Retina (tissue), 1 donor: Measurements from ENCODE around the gene INSYN2B.

Experiments
- DNase-seq: peaks from one replicate; pipeline ENCODE4 v3.0.0-alpha.2; 2016

Gene INSYN2B

DNA sequence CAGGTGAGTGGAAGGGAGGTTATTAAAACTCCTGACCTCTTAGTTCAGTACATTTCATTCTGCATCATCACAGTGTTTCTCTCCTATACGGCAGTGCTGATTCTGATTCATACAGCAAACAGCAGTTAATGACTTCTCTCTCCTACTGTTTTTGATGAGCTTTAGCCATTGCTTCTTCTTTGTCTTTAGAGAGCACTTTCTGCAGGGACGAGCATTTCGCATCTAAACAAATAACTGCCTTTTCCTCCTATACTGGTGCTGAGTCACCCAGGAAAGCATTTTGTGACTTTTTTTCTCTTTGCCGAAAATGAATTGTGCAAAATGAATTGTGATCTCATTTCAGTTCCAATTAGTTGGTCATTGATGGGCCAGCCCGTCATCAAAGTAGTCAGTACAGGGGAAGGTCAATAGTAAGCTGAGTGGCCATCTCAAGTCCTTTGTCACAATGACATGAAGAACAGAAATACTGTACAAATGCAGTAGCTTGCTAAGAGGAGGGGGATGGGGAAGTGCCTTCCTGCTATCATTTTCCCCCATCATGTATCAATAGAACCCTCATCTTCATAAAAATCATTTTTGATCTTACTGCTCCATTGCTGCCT is 98.5 kb downstream of the INSYN2B start:
- no peak for DNase-seq

DNA sequence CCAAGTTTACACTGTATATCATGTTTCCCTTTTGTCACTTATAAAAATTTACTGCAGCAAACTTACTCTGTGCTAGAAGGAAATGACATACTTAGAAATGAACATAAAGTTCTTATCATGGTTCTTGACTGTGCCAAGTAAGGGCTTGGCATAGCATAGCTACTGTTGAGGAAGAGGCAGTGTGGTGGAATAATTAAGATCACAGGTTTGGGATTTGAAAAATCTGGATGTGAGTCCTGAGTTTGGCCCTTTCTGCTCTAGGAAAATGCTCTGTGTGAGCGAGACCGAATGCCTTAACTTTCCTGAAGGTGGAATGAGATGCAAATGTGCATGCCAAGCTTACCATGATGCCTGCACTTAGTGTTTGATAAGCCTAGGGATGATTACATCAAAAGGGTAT is 99.5 kb downstream of the INSYN2B start:
- DNase-seq = no peak

DNA sequence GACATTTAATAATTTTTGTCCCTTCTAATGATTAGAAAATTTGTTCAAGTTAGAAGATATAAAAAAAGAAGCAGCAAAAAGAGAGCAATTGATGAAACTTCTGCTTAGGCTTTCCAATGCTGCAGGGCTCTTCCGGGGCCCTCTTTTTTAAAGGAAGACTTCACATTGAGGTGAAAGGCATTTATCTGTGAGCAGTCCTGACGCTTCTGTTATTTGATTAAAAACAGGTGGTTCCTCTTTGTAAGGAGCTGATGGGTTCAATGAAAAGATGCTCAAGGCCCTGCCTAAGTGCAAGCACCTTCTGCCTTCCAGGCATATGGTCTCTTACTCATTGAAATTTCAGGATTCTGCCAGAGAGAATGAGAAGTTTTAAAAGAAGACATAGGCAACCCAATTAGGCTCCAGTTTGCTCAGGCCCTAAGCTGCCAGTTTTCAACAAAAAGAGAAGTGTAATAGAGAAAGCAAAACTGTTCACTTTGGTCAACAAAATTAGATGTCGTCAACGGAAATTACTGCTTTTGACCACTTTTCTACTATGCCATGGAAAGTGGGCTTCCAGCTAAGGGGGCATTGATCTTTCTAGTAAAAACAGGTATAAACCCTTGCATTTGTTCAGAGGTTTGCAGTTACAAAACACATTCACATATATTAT is 100.2 kb downstream of the INSYN2B start:
- DNase-seq = no peak

- DNase-seq = no peak
Observed at GRCh38 chr5:169876386-169876785, 103.9 kb downstream of the INSYN2B start.

DNA sequence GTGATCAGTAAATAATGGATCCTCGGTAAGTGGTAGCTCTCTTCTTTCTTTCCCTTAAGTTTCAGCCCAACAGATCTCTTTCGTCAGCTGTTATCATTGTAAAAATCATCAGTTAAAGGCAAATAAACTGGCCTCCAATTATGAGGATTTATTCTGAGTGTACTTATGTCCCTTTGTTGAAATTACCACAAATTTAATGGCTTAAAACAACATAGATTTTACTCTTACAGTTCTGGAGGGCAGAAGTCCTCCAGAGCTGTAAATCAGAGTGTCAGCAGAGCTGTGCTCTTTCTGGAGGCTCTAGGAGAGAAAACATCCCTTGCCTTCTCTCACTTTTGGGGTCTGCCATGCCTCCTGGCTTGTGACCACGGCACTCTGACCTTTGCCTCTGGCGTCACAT is 104.6 kb downstream of the INSYN2B start:
- DNase-seq = no peak

DNA sequence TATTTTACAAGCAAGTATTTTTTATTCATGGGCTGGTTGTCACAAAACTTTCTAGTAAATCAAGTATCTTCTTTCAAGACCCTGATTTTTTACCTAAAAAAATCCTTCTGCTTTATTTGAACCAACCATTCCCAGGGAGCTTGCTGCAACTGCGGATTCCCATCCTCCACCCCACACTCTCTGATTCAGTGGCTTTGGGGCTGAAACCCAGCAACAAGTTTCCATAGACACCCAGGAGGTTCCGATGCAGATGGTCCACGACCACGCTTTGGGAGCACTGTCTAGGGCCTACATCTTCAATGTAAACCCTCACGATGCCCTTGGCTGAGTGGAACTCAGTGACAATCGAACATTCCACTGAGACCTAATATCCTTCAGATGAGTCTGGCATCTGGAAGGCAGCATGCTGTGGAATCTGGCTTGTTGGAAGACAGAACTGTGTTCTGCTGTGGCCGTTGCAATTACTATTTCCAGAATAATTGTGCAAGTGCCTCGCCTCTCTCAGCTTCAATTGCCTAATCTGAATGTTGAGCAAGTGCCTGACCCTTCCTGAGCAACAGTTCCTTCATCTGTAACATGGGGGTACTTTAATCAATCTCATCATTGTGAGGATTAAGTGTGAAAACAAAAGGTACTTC is 105.1 kb downstream of the INSYN2B start:
- no peak for DNase-seq

DNA sequence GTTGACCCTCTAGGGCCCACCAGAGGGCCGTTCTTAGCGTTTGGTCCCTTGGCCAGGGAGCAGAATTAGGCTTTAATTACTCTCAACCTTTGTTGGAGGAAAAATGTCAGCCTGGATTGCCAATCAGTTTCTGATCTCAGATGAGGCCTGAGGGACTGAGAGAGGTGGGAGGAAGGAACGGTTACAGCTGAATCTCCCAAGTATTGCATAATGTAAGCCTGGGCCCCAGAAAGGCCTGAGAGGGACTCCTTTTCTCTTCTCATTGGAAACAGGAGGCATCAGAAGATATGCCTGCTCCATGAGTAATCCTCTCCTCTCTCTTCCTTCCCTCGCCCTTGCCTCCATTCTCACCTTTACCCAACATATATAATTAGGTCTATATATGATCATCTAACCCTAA is 105.7 kb downstream of the INSYN2B start:
- no peak for DNase-seq

GRCh38 chr5:169873642-169874041 is 106.7 kb downstream of the INSYN2B start:
- peak; percentile 35 for DNase-seq

DNA sequence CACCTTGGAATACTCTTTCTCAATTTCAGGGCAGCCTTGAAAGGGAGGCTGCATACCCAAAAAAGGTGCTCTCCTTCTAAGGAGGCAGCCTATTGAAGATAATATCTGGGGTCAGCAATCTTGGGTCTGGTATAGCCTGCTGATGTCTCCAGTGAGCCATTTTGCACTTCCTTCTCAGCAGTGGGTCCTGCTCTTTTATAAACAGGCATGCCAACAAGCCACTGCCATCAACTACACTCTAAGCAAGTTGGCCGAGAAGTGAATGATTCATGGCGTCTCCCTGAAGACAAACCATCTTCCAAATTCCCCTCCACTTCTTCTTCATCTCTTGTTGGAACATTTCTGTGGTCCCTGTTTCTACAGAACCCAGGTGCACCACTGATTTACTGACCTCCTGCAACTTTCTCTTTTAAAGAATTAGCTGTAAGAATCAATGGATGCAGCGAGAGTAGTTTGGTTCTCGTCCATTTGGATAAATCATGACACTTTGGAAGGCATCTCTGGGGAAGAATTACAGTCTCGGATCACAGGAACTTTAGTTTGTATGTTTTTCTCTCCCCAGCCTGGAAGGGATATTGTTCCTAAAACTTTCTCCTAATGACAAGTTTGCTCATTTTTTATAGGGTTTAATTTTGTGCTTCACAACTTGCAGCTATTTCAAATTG is 108.3 kb downstream of the INSYN2B start:
- DNase-seq = no peak

DNA sequence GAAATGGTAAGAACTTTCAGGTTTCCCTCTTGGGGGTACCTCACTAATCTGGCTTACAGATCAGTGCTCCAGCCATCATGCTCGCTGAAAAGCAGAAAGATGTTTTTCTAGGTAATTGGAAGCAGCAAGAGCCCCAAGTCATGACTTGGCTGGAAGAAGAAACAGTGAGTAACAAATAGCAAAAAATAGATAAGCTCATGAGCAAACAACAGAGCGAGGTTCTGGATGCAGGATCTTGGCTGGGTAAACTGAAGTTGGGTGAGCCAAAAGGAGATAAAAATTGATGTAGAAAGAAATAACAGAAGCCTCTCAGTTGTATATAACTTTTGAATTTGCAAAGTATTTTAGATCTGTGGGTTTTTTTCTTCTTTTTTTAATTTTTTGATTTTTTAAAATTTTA is 110.1 kb downstream of the INSYN2B start:
- no peak for DNase-seq

DNA sequence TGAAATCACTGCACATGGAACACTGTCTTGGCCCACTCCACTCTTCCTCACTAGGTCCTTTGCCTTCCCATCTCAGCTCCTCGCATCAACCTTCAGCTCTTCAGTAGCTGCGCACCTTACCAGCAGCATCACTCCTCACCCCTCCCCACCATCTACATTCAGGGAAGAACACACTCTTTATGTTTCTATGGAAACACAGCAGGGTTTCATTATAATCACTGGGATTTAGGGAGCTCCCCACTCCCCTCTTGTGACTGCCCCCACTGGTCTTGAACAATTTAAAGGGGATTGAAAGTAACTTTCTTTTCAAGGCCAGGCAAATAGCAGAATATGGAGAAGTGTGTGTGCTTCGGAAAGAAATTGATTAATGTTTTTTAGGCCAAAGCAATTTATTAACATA is 111.2 kb downstream of the INSYN2B start:
- no peak for DNase-seq

- no peak for DNase-seq
Observed at GRCh38 chr5:169867347-169867746, 112.9 kb downstream of the INSYN2B start.

DNA sequence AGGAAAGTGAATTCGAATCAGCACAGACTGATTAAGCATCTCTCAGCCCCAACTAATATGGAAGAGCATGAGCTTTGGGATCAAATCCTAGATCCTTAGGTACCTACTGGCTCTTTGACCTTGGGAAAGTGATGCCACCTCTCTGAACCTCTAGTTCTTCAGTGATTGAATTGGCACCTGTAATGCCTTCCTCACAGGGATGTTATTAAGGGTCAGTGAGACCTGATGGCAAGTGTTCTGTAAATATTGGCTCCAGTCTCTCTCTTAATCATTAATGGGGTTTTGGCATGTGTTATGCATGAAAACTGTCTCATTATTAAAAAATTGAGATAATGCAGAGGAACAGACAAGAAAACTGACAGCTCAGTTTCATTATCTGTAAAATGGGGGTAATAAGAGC is 115.8 kb downstream of the INSYN2B start:
- no peak for DNase-seq

GRCh38 chr5:169862391-169862811 is 117.9 kb downstream of the INSYN2B start:
- no peak for DNase-seq

DNA sequence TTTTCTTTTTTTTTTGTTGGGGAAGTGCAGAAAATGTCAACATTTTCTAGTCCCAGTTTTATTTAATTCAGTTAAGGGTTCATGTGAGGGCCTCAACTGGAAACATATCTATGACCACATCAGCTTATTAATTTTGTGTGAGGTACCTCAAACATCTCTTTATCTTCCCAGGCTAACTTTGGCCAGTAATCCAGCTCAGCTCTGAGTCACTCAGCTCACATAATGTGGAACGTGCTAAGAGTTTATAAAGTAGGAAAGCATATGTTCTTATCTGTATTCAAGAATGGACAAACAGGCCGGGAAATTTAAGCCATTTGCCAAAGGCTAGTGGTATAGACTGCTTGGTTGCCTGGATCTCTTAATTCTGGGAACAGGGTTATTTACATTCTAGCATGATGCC is 118.4 kb downstream of the INSYN2B start:
- DNase-seq = no peak

DNA sequence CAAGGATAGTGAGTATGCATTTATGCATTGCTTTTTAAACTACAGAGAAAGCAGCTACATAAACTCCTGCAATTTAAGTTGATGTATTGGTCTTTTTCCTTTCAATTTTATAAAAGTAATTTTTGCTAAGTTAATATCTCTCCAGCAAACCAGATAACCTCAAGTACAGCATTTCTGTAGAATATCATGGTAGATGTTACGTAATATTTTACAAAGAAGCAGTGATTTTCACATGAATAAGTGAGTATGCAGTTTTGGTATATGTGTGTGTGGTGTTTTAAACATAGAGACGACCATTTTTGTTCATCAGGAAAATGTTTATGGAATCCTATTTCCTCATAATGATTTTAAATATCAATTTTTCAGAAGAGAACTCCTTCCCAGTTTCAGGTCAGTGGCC is 118.9 kb downstream of the INSYN2B start:
- DNase-seq = no peak

- DNase-seq = no peak
Observed at GRCh38 chr5:169860585-169860984, 119.7 kb downstream of the INSYN2B start.

DNA sequence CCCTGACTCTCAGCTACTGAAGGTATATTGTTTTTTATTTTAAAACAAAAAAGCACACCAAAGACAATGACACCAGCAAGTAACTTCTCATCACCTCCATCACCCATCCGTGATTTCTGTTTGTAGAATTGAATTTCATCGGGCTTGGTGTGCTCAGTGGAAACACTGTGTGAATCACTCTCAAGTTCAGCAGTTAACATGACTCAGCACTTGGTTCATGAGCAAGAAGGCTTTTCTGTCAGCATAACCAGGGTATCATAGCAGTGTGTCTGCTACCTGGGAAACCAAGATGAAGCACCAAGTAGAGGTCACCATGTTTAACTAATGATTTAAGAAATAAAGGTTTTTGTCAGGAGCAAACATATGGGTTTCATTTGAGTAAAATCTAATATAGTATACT is 123.7 kb downstream of the INSYN2B start:
- DNase-seq = no peak

DNA sequence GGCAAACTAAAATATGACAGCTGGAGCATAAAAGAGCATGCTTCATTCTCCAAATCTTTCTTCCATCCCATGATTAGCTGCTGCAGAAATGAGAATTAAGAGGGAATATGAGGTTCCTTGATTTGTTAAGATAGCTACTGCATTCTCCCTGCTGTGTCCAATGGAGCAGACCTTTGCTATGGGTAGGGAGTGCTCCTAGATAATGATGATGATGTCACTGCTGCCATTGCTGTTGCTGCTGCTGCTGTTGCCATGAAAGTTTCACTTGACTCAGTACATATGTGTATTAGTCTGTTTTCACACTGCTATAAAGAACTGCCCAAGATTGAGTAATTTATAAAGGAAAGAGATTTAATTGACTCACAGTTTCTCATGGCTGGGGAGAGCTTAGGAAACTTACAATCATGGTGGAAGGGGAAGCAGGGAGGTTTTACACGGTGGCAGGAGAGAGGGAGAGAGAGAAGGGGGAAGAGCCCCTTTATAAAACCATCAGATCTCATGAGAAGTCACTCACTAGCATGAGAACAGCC is 128.9 kb downstream of the INSYN2B start:
- DNase-seq = no peak

DNA sequence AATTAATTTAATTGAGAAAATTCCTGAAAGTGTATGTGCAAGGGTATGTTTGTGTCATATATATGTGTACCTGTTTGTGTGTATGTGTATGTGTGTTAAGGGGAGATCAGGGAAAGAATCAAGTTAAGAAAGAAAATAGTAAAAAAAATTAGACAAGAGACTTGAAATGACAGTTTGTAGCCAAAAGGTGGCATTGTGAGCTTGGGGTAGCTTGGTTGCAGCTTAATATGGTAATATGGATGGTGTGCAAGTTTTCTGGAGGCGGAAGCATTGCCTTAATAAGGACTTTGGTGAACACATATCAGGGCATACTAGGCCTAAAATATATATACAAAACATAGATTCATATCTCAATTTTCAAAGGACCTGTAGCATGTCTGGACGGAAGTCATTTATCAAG is 129.9 kb downstream of the INSYN2B start:
- no peak for DNase-seq

DNA sequence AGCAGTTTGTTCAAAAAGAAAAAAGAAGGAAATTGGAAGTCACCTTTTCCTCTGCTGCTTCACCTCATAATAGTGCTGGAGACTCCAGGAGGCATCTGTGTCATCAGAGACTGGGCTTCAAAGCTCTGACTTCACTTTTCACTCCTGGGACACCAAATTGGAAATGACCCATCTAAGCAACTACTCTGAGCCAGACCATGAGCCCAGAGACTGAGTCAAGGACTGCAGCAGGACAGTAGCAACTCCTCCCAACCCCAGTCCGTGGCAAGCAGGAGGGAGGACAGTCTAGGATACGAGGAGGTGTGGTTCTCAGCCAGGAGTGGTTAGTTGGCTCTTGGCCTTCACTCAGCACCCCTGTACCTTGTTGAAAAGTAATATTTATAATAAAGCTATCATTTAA is 131.5 kb downstream of the INSYN2B start:
- DNase-seq = no peak

GRCh38 chr5:169848271-169848670 is 132.0 kb downstream of the INSYN2B start:
- DNase-seq = no peak

DNA sequence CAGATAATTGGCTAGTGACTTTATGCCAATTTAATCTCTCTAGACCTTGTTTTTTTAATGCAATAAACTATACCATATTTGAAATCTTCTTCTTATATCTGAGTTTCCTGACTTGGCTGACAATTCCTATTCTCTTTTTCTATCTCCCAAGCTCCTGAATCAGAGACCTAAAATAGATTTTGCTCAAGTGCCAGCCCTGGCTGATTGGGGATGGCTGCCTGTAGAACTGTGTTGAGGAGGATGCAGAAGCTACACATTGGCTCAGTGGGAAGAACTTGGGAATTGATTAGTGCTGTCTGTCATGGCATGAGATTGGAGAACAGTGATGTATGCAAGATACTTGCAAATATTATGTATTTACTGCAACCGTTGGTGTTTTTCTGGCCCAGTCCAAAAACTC is 132.8 kb downstream of the INSYN2B start:
- DNase-seq = no peak

DNA sequence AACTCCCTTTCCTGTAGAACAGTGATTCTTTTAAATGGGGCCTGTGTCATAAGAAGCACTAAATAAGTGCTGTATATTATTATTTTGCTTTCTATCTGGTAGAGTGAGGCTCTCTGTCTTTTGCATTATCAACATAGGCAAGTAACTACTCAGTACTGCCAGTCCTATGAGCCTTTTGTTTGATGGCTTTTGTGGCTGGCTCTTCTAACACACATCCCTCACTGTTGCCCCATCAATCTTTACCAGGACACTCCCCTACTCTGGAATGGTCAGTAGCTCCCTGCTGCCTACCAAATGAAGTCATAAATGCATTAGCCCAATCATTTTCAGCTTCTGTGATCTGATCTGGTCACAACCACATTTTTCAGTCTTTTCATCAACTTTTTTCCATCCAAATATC is 137.6 kb downstream of the INSYN2B start:
- no peak for DNase-seq
